IMR-90 (cell line): ENCODE measurements around the gene CCDC43. TPM values are rescaled to one million over a fixed set of nuclear protein-coding genes. Genes with fewer than 3 reads are reported as not detected.

Experiments
- ATAC-seq: fragments of 200-7000 bp; cut with Tn5 transposase; 2 replicates; pipeline ENCODE4 v1.9.1; 2020; ENCODE audit warnings: low read depth, mild to moderate bottlenecking, moderate library complexity
- BruUV-seq: library from RNA; stranded (reverse); fragments of 400-500 nt; replicated peaks from 2 replicates; lab custom pipeline; 2021; lab: Mats Ljungman, UMichigan
- CTCF ChIA-PET: fragments of 300-600 bp; formaldehyde crosslinking; extraction: SDS; loops from one replicate; lab custom pipeline; 2021; ENCODE audit warnings: antibody characterized with exemption; lab: Yijun Ruan, JAX
- POLR2A ChIA-PET: fragments of 300-600 bp; sonication (Branson Sonifier 250); formaldehyde crosslinking; loops from one replicate; lab custom pipeline; 2022; ENCODE audit warnings: antibody characterized with exemption; ENCODE audit not compliant: unreplicated experiment; lab: Charles Lee
- DNase-seq: peaks from one replicate; pipeline ENCODE4 v3.0.0; 2013
- H2AFZ ChIP-seq: replicated peaks from 2 replicates; pipeline ENCODE3; 2013; ENCODE audit warnings: low read length, mild to moderate bottlenecking; ENCODE audit not compliant: poor library complexity
- H2AK5ac ChIP-seq: 2 replicates; pipeline ENCODE4 v1.6.1; 2013; ENCODE audit warnings: low read depth, low read length, inconsistent platforms
- H2AK9ac ChIP-seq: replicated peaks from 2 replicates; pipeline ENCODE3; 2013; ENCODE audit warnings: mild to moderate bottlenecking, low read depth, low read length, moderate library complexity; ENCODE audit not compliant: poor library complexity
- H2BK120ac ChIP-seq: 2 replicates; pipeline ENCODE4 v1.6.1; 2013; ENCODE audit warnings: low read depth, low read length, inconsistent platforms
- H2BK15ac ChIP-seq: 3 replicates; pipeline ENCODE4 v1.6.1; 2013; ENCODE audit warnings: low read depth, low read length, inconsistent platforms
- H2BK20ac ChIP-seq: 2 replicates; pipeline ENCODE4 v1.6.1; 2013; ENCODE audit warnings: low read depth, mild to moderate bottlenecking, inconsistent platforms, low read length, moderate library complexity
- H2BK5ac ChIP-seq: 2 replicates; pipeline ENCODE4 v1.6.1; 2013; ENCODE audit warnings: mild to moderate bottlenecking, low read depth, low read length, inconsistent platforms; ENCODE audit not compliant: poor library complexity, severe bottlenecking
- H3K14ac ChIP-seq: replicated peaks from 2 replicates; pipeline ENCODE4 v1.6.1; 2013; ENCODE audit warnings: low read depth, low read length, inconsistent platforms
- H3K18ac ChIP-seq: 2 replicates; pipeline ENCODE4 v1.6.1; 2013; ENCODE audit warnings: low read depth, low read length, control low read depth
- H3K23ac ChIP-seq: 2 replicates; pipeline ENCODE4 v1.6.1; 2013; ENCODE audit warnings: low read depth, low read length, inconsistent platforms
- H3K27ac ChIP-seq: 2 replicates; pipeline ENCODE4 v1.5.1; 2013; ENCODE audit warnings: mild to moderate bottlenecking, control low read depth, low read length; ENCODE audit not compliant: insufficient read depth
- H3K27me3 ChIP-seq: 2 replicates; pipeline ENCODE4 v1.6.1; 2013; ENCODE audit warnings: low read length; ENCODE audit not compliant: control insufficient read depth, insufficient read depth
- H3K36me3 ChIP-seq: 2 replicates; pipeline ENCODE4 v1.6.1; 2013; ENCODE audit warnings: low read length, mixed read lengths; ENCODE audit not compliant: control insufficient read depth, insufficient read depth
- H3K4ac ChIP-seq: 2 replicates; pipeline ENCODE4 v1.6.1; 2013; ENCODE audit warnings: low read depth, low read length, inconsistent platforms
- H3K4me1 ChIP-seq: 2 replicates; pipeline ENCODE4 v1.6.1; 2013; ENCODE audit warnings: low read length, mixed read lengths; ENCODE audit not compliant: control insufficient read depth, insufficient read depth
- H3K4me2 ChIP-seq: 2 replicates; pipeline ENCODE4 v1.6.1; 2013; ENCODE audit warnings: low read depth, mild to moderate bottlenecking, control low read depth, low read length, moderate library complexity
- H3K4me3 ChIP-seq: 2 replicates; pipeline ENCODE4 v1.5.1; 2013; ENCODE audit warnings: low read depth, mild to moderate bottlenecking, control low read depth, low read length, moderate library complexity; ENCODE audit not compliant: insufficient read depth
- H3K56ac ChIP-seq: 2 replicates; pipeline ENCODE4 v1.6.1; 2013; ENCODE audit warnings: low read length, inconsistent platforms; ENCODE audit not compliant: insufficient read depth; ENCODE audit errors: extremely low read depth
- H3K79me1 ChIP-seq, 2 experiments: 2 replicates each; pipeline ENCODE4 v1.6.1; 2013; ENCODE audit warnings: low read length in 2 of 2, inconsistent platforms in 1 of 2, low read depth in 1 of 2
- H3K9ac ChIP-seq: 2 replicates; pipeline ENCODE4 v1.6.1; 2013; ENCODE audit warnings: low read depth, low read length, control low read depth
- H3K9me1 ChIP-seq: 2 replicates; pipeline ENCODE4 v1.6.1; 2013; ENCODE audit warnings: low read length, inconsistent platforms; ENCODE audit not compliant: insufficient read depth
- H3K9me3 ChIP-seq: 2 replicates; pipeline ENCODE4 v1.6.1; 2013; ENCODE audit warnings: low read length; ENCODE audit not compliant: control insufficient read depth, insufficient read depth
- H4K20me1 ChIP-seq: 2 replicates; pipeline ENCODE4 v1.6.1; 2013; ENCODE audit warnings: low read length, inconsistent platforms; ENCODE audit not compliant: insufficient read depth
- H4K5ac ChIP-seq: 2 replicates; pipeline ENCODE4 v1.6.1; 2013; ENCODE audit warnings: mild to moderate bottlenecking, low read depth, low read length, control low read depth
- H4K8ac ChIP-seq, 2 experiments: 2 replicates each; pipeline ENCODE4 v1.6.1; 2013; ENCODE audit warnings: low read depth in 2 of 2, low read length in 2 of 2, control low read depth in 1 of 2, inconsistent platforms in 1 of 2
- H4K91ac ChIP-seq: 2 replicates; pipeline ENCODE4 v1.6.1; 2013; ENCODE audit warnings: low read depth, low read length, inconsistent platforms; ENCODE audit not compliant: insufficient read depth
- MXI1 ChIP-seq: IDR thresholded peaks from 2 replicates; pipeline ENCODE4 v1.6.1; 2012; ENCODE audit warnings: low read depth, mild to moderate bottlenecking, low read length, moderate library complexity, borderline replicate concordance
- RAD21 ChIP-seq: IDR thresholded peaks from 2 replicates; pipeline ENCODE4 v1.6.1; 2012; ENCODE audit warnings: low read length, improper control_type of control experiment
- RFX5 ChIP-seq: IDR thresholded peaks from 2 replicates; pipeline ENCODE4 v1.8.0; 2012; ENCODE audit warnings: low read depth, mild to moderate bottlenecking, low read length, moderate library complexity
- SMC3 ChIP-seq: fragments of 150-350 bp; IDR thresholded peaks from 2 replicates; pipeline ENCODE4 v1.6.1; 2016; ENCODE audit warnings: low read depth, mild to moderate bottlenecking, antibody characterized with exemption, low read length, moderate library complexity
- WGBS, 2 experiments: methylation state at CpG; one replicate each; pipeline versions ENCODE4 v1.1.5 to v1.1.7; 2013; ENCODE audit warnings: missing lambda C conversion rate in 2 of 2; ENCODE audit not compliant: insufficient read length in 1 of 2; ENCODE audit errors: extremely low coverage in 2 of 2; 5-methylcytosine and 5-hydroxymethylcytosine counted together
- dilution Hi-C: fragments of 300-500 bp; cut with HindIII; formaldehyde crosslinking; loops from one replicate; pipeline ENCODE4 v1.14.3; 2018; ENCODE audit warnings: low sequenced_read_pairs; ENCODE audit not compliant: unreplicated experiment
- in situ Hi-C: fragments of 300-500 bp; cut with MboI; formaldehyde crosslinking; loops from 3 replicates; pipeline ENCODE4 v1.14.3; 2019; ENCODE audit warnings: low sequenced_read_pairs, inconsistent platforms, mixed read lengths
- intact Hi-C: fragments of 100-400 bp; cut with micrococcal nuclease; formaldehyde crosslinking; loops from 2 replicates; pipeline ENCODE4 v1.10.0; 2022
- polyA plus RNA-seq, 3 experiments: library from polyadenylated mRNA; depleted of rRNA; stranded (reverse); fragments of >200 nt; gene quantifications; 2 replicates each; pipeline ENCODE4 v1.2.3, GENCODE V29; 2012; ENCODE audit warnings: low replicate concordance in 1 of 3
- total RNA-seq: library from RNA; depleted of rRNA; stranded (reverse); fragments of >200 nt; gene quantifications from 2 replicates; pipeline ENCODE4 v1.2.3, GENCODE V29; 2012

The CCDC43 gene
- total and polyA plus RNA-seq, 2 of the 4 experiments (the other 2 are of a cell fraction) = 11.3 to 20.8 TPM

DNA sequence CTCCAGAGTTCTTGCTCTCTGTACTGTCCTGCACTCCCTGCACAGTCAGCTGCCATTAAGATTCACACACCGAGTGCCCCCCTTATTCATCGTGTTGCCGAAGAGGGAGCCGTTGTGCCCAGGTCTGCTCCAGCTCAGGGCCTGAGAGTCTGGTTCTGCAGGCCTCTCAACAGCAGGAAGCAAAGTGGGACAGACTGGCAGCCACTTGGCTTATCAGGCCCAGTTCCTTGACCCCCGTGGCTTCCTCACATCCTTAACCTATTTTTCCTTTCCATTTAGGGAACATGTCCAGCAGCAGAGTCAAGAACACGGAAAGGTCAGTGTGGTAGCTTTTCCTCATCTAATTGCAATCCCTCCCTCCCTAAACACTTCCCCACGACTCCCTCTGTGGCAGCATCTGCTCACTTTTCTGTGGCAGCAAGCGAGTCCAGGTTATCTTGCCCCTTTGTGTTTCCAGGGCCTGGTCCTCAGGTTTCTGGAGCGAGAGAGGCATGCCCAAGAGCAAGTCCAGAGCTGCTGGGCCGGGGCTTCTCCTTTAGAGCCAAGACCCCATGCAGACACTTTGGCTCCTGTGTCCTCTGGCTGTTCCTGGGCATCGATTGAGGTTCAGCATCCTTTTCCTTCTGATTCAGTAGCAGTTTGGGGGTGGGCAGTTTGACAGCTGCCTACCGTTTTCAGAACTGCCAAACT lies 47.1 kb upstream of the CCDC43 start:
- Histone ChIP-seq H2BK20ac (no peak overlapping the region), H3K9ac (no peak overlapping the region), H3K27me3 (no peaks in the 10 kb centered on the region), H3K4ac (no peak overlapping the region), H3K18ac (no peak overlapping the region), H2AK9ac (no peak overlapping the region), H3K79me1 (0 out of 4 replicates have a peak, but pooled peaks cover 0 to 3% of the 10 kb centered on the region in 2 experiments), H3K4me3 (no peak overlapping the region), H3K9me1 (no peaks in the 10 kb centered on the region; the same call in 1 of the 2 replicates), H2AK5ac (no peak overlapping the region), H3K56ac (no peak overlapping the region), H2BK120ac (no peak overlapping the region), H4K8ac (no peak overlapping the region), H4K20me1 (no peaks in the 10 kb centered on the region), H4K5ac (no peak overlapping the region), H2BK5ac (no peak overlapping the region), H3K23ac (no peak overlapping the region), H3K27ac (no peak overlapping the region), H3K4me2 (no peak overlapping the region), H2AFZ (no peak overlapping the region), H3K36me3 (peaks cover under 1% of the 10 kb centered on the region), H3K4me1 (no peaks in the 10 kb centered on the region), H3K9me3 (no peaks in the 10 kb centered on the region), H2BK15ac (no peak overlapping the region), H3K14ac (no peak overlapping the region), H4K91ac (no peak overlapping the region)
- TF ChIP-seq RAD21 (no peak), SMC3 (no peak), RFX5 (no peak), MXI1 (no peak)
- ChIA-PET POLR2A (no interaction called here), CTCF (interaction anchor here (1.3 kb wide), 1 partner anchor 8 kb away, joined by 4 read pairs; no protein-coding TSS in a partner anchor)
- ATAC-seq = no peak
- DNase-seq = no peak
- intact Hi-C loops = no loop called here
- no TSS peak for BruUV-seq
- 93% methylated on average over 8 of the region's 12 CpGs; no CpG with 5 or more reads in 1 of the 2 experiments for WGBS, 2 experiments
- dilution Hi-C loops = no loop called here
- in situ Hi-C loops = no loop called here
